ENCODE results near the gene TBX15.

- TF ChIP-seq SMARCC2 (IDR thresholded peaks at IDR 0.05; ENCODE audit: low read depth) (no peak), HINFP (tag; conservative IDR thresholded peaks at IDR 0.05; ENCODE audit: low read depth) (no peak), MLLT1 (IDR thresholded peaks at IDR 0.05) (no peak), ZBTB49 (CRISPR knock-in tag; IDR thresholded peaks at IDR 0.05; ENCODE audit: borderline replicate concordance) (no peak), ZNF133 (CRISPR knock-in tag; IDR thresholded peaks at IDR 0.05) (no peak), EP300 (IDR thresholded peaks at IDR 0.05; ENCODE audit: low read length) (no peak), MAFF (IDR thresholded peaks at IDR 0.05; ENCODE audit: low read length) (no peak), HDAC6 (IDR thresholded peaks at IDR 0.05; ENCODE audit: low read depth, low read length) (no peak), ZFPM2 (CRISPR knock-in tag; IDR thresholded peaks at IDR 0.05) (no peak), ZNF253 (CRISPR knock-in tag; conservative IDR thresholded peaks at IDR 0.05) (no peak), CTCF (IDR thresholded peaks at IDR 0.05 in 2 of 3, conservative IDR thresholded peaks at IDR 0.05 in 1 of 3; ENCODE audit: insufficient read depth in 2 of 3, low read depth in 1 of 3, low read length in 3 of 3) (no peak), ETV1 (tag; conservative IDR thresholded peaks at IDR 0.05; ENCODE audit: low read depth) (no peak), SMC3 (conservative IDR thresholded peaks at IDR 0.05; ENCODE audit: insufficient read depth, low read depth, low read length) (no peak), ZBTB33 (CRISPR knock-in tag; IDR thresholded peaks at IDR 0.05) (no peak)
Observed at GRCh38 chr1:118989006-118989815, 1.1 kb upstream of the TBX15 start.
